ENCODE data around the gene TRERF1.

The TRERF1 gene

GRCh38 chr6:42406306-42407280 is 45.1 kb downstream of the TRERF1 start:
- no peak for TF ChIP-seq CTCF (IDR thresholded peaks at IDR 0.05; ENCODE audit: low read depth, low read length)
- DNase-seq (ENCODE audit: low read depth in 2 of 2): peak; percentile 39 to 70
- no peak overlapping the region for H3K4me3 ChIP-seq (replicated peaks in 1 of 2; ENCODE audit: low read depth in 2 of 2, low read length in 2 of 2)

- H3K4me3 ChIP-seq (replicated peaks in 1 of 2; ENCODE audit: low read depth in 2 of 2, low read length in 2 of 2): no peak overlapping the region
- no peak for TF ChIP-seq CTCF (IDR thresholded peaks at IDR 0.05; ENCODE audit: low read depth, low read length)
- DNase-seq (ENCODE audit: low read depth in 2 of 2): peak; percentile 51 to 78
These were observed 46.7 kb downstream of the TRERF1 start for GRCh38 chr6:42405021-42405420.

GRCh38 chr6:42404484-42404883 is 47.2 kb downstream of the TRERF1 start:
- H3K4me3 ChIP-seq (replicated peaks in 1 of 2; ENCODE audit: low read depth in 2 of 2, low read length in 2 of 2): no peak overlapping the region
- no peak for TF ChIP-seq CTCF (IDR thresholded peaks at IDR 0.05; ENCODE audit: low read depth, low read length)
- peak; percentile 65 to 75 for DNase-seq (ENCODE audit: low read depth in 2 of 2)

GRCh38 chr6:42403831-42404230 is 47.9 kb downstream of the TRERF1 start:
- no peak overlapping the region for H3K4me3 ChIP-seq (replicated peaks in 1 of 2; ENCODE audit: low read depth in 2 of 2, low read length in 2 of 2)
- no peak for TF ChIP-seq CTCF (IDR thresholded peaks at IDR 0.05; ENCODE audit: low read depth, low read length)
- DNase-seq (ENCODE audit: low read depth in 2 of 2): no peak

- H3K4me3 ChIP-seq (replicated peaks in 1 of 2; ENCODE audit: low read depth in 2 of 2, low read length in 2 of 2): no peak overlapping the region
- TF ChIP-seq CTCF (IDR thresholded peaks at IDR 0.05; ENCODE audit: low read depth, low read length): no peak
- peak in 1 of 2 donors; percentile 33 for DNase-seq (ENCODE audit: low read depth in 2 of 2)
These were observed 48.3 kb downstream of the TRERF1 start for GRCh38 chr6:42403421-42403820.

- DNase-seq (ENCODE audit: low read depth in 2 of 2): peak; percentile 24 to 42
These were observed 49.5 kb downstream of the TRERF1 start for GRCh38 chr6:42402184-42402583.

More at GRCh38 chr6:42402184-42402583, 49.5 kb downstream of the TRERF1 start:
- no peak for TF ChIP-seq CTCF (IDR thresholded peaks at IDR 0.05; ENCODE audit: low read depth, low read length)
- no peak overlapping the region for H3K4me3 ChIP-seq (replicated peaks in 1 of 2; ENCODE audit: low read depth in 2 of 2, low read length in 2 of 2)
